Loucy (cell line): Measurements from ENCODE around the gene TMEM94.

ENCODE experiments used
- H2AFZ ChIP-seq: fragments of 200-600 bp; sonication (generic); 2 replicates; pipeline ENCODE4 v1.6.0; 2016; ENCODE audit warnings: antibody characterized with exemption, mild to moderate bottlenecking, low read length, moderate library complexity
- H3F3A ChIP-seq: fragments of 200-600 bp; 2 replicates; pipeline ENCODE4 v1.6.0; 2016; ENCODE audit warnings: antibody characterized with exemption, low read depth, mild to moderate bottlenecking
- H3K27me3 ChIP-seq: fragments of 200-600 bp; sonication (generic); 2 replicates; pipeline ENCODE4 v1.6.1; 2014; ENCODE audit warnings: low read length, mild to moderate bottlenecking; ENCODE audit not compliant: insufficient read depth, poor library complexity, severe bottlenecking
- H3K36me3 ChIP-seq: fragments of 200-600 bp; sonication (generic); 2 replicates; pipeline ENCODE4 v1.6.1; 2016; ENCODE audit warnings: low read length; ENCODE audit not compliant: insufficient read depth
- H3K4me1 ChIP-seq: fragments of 200-600 bp; sonication (generic); 2 replicates; pipeline ENCODE4 v1.5.1; 2014; ENCODE audit warnings: low read length, mild to moderate bottlenecking; ENCODE audit not compliant: insufficient read depth, poor library complexity, severe bottlenecking
- H3K4me2 ChIP-seq: fragments of 200-600 bp; sonication (generic); 2 replicates; pipeline ENCODE4 v1.6.0; 2014; ENCODE audit warnings: antibody characterized with exemption, low read length, low read depth, mild to moderate bottlenecking; ENCODE audit not compliant: poor library complexity, severe bottlenecking
- H3K4me3 ChIP-seq: fragments of 200-600 bp; sonication (generic); 2 replicates; pipeline ENCODE4 v1.5.1; 2014; ENCODE audit warnings: low read length, mild to moderate bottlenecking, mixed read lengths; ENCODE audit not compliant: poor library complexity, severe bottlenecking
- H3K79me2 ChIP-seq: fragments of 200-600 bp; sonication (generic); 2 replicates; pipeline ENCODE4 v1.6.1; 2014; ENCODE audit warnings: low read length; ENCODE audit not compliant: insufficient read depth
- H3K9ac ChIP-seq: fragments of 200-600 bp; sonication (generic); 2 replicates; pipeline ENCODE4 v1.6.0; 2014; ENCODE audit warnings: mild to moderate bottlenecking, low read depth, low read length, moderate library complexity; ENCODE audit not compliant: poor library complexity, severe bottlenecking
- H3K9me2 ChIP-seq: fragments of 200-600 bp; sonication (generic); replicated peaks from 2 replicates; pipeline ENCODE4 v1.6.1; 2016; ENCODE audit warnings: low read depth, low read length, mixed read lengths
- H3K9me3 ChIP-seq: fragments of 200-600 bp; sonication (generic); 2 replicates; pipeline ENCODE4 v1.6.1; 2014; ENCODE audit warnings: mild to moderate bottlenecking, antibody characterized with exemption, low read length, low read depth; ENCODE audit not compliant: insufficient read depth
- H4K20me1 ChIP-seq: fragments of 200-600 bp; sonication (generic); 2 replicates; pipeline ENCODE4 v1.6.0; 2014; ENCODE audit warnings: antibody characterized with exemption, low read length, mild to moderate bottlenecking; ENCODE audit not compliant: insufficient read depth, poor library complexity, severe bottlenecking
- CTCF ChIP-seq: fragments of 200-600 bp; sonication (generic); conservative IDR thresholded peaks from 2 replicates; pipeline ENCODE4 v1.5.1; 2014; ENCODE audit warnings: mild to moderate bottlenecking, antibody characterized with exemption, low read length
- EZH2phosphoT487 ChIP-seq: fragments of 200-600 bp; IDR thresholded peaks from 2 replicates; pipeline ENCODE4 v1.6.1; 2018; ENCODE audit warnings: antibody characterized with exemption, mild to moderate bottlenecking, moderate library complexity, borderline replicate concordance

Gene TMEM94

GRCh38 chr17:75496005-75496404, 39.6 kb downstream of the TMEM94 start:
- Histone ChIP-seq H2AFZ (no peak overlapping the region), H4K20me1 (no peaks in the 10 kb centered on the region), H3K4me1 (no peaks in the 10 kb centered on the region), H3F3A (no peaks in the 10 kb centered on the region), H3K4me2 (no peak overlapping the region), H3K9me2 (no peaks in the 10 kb centered on the region), H3K9me3 (no peaks in the 10 kb centered on the region), H3K79me2 (no peaks in the 10 kb centered on the region), H3K36me3 (peaks cover 51% of the 10 kb centered on the region; the same call in 1 of the 2 replicates), H3K4me3 (no peak overlapping the region), H3K9ac (no peak overlapping the region), H3K27me3 (no peaks in the 10 kb centered on the region)
- TF ChIP-seq EZH2phosphoT487 = no peak
- no peak for TF ChIP-seq CTCF

- Histone ChIP-seq H3K9ac (no peak overlapping the region), H3K4me2 (no peak overlapping the region), H2AFZ (no peak overlapping the region), H3K36me3 (peaks cover 35% of the 10 kb centered on the region; the same call in 1 of the 2 replicates), H3K9me2 (no peaks in the 10 kb centered on the region), H3K79me2 (no peaks in the 10 kb centered on the region), H3K4me3 (no peak overlapping the region), H3K4me1 (no peaks in the 10 kb centered on the region), H3K27me3 (no peaks in the 10 kb centered on the region), H3F3A (no peaks in the 10 kb centered on the region), H4K20me1 (no peaks in the 10 kb centered on the region), H3K9me3 (no peaks in the 10 kb centered on the region)
- TF ChIP-seq CTCF = no peak
- TF ChIP-seq EZH2phosphoT487 = no peak
Measured at GRCh38 chr17:75498039-75498725, 41.7 kb downstream of the TMEM94 start.

- Histone ChIP-seq H3K9me2 (no peaks in the 10 kb centered on the region), H3K4me2 (no peak overlapping the region), H3K4me1 (no peaks in the 10 kb centered on the region), H3K9ac (no peak overlapping the region), H3K27me3 (no peaks in the 10 kb centered on the region), H3K79me2 (no peaks in the 10 kb centered on the region), H3K36me3 (peaks cover 29% of the 10 kb centered on the region; the same call in 1 of the 2 replicates), H4K20me1 (no peaks in the 10 kb centered on the region), H3K4me3 (no peak overlapping the region), H3K9me3 (no peaks in the 10 kb centered on the region), H3F3A (no peaks in the 10 kb centered on the region), H2AFZ (no peak overlapping the region)
- TF ChIP-seq CTCF = no peak
- no peak for TF ChIP-seq EZH2phosphoT487
Measured at GRCh38 chr17:75498726-75499213, 42.3 kb downstream of the TMEM94 start.
